ENCODE data around the gene GNG7.
"Not testable (repeated sequence)": the region's sequence is repeated elsewhere in the genome, so short reads cannot be mapped to it uniquely, and the experiment has no call there.

GNG7 gene

GRCh38 chr19:2573916-2574315, 128.6 kb downstream of the GNG7 start:
- TF ChIP-seq GLIS3 (CRISPR knock-in tag; IDR thresholded peaks at IDR 0.05) (no peak), OSR1 (CRISPR knock-in tag; IDR thresholded peaks at IDR 0.05) (no peak), POU6F1 (CRISPR knock-in tag; IDR thresholded peaks at IDR 0.05; ENCODE audit: borderline replicate concordance, low read depth) (no peak), PATZ1 (CRISPR knock-in tag; IDR thresholded peaks at IDR 0.05; ENCODE audit: borderline replicate concordance) (no peak), CSDC2 (CRISPR knock-in tag; IDR thresholded peaks at IDR 0.05) (no peak), ZFP3 (CRISPR knock-in tag; IDR thresholded peaks at IDR 0.05) (no peak), ESRRG (CRISPR knock-in tag; IDR thresholded peaks at IDR 0.05) (no peak), TOX (CRISPR knock-in tag; IDR thresholded peaks at IDR 0.05; ENCODE audit: borderline replicate concordance) (no peak), ARNTL (CRISPR knock-in tag; IDR thresholded peaks at IDR 0.05; ENCODE audit: borderline replicate concordance, low read depth) (no peak), ZNF565 (CRISPR knock-in tag; conservative IDR thresholded peaks at IDR 0.05; ENCODE audit: low read depth) (no peak), CSRNP3 (CRISPR knock-in tag; IDR thresholded peaks at IDR 0.05) (no peak), SNAI2 (CRISPR knock-in tag; IDR thresholded peaks at IDR 0.05) (no peak), ISL1 (CRISPR knock-in tag; IDR thresholded peaks at IDR 0.05) (no peak), RARB (CRISPR knock-in tag; IDR thresholded peaks at IDR 0.05) (no peak), ZFP30 (CRISPR knock-in tag; IDR thresholded peaks at IDR 0.05) (no peak), ZNF8 (CRISPR knock-in tag; IDR thresholded peaks at IDR 0.05) (no peak)
- TF ChIP-seq, protein P1, sequence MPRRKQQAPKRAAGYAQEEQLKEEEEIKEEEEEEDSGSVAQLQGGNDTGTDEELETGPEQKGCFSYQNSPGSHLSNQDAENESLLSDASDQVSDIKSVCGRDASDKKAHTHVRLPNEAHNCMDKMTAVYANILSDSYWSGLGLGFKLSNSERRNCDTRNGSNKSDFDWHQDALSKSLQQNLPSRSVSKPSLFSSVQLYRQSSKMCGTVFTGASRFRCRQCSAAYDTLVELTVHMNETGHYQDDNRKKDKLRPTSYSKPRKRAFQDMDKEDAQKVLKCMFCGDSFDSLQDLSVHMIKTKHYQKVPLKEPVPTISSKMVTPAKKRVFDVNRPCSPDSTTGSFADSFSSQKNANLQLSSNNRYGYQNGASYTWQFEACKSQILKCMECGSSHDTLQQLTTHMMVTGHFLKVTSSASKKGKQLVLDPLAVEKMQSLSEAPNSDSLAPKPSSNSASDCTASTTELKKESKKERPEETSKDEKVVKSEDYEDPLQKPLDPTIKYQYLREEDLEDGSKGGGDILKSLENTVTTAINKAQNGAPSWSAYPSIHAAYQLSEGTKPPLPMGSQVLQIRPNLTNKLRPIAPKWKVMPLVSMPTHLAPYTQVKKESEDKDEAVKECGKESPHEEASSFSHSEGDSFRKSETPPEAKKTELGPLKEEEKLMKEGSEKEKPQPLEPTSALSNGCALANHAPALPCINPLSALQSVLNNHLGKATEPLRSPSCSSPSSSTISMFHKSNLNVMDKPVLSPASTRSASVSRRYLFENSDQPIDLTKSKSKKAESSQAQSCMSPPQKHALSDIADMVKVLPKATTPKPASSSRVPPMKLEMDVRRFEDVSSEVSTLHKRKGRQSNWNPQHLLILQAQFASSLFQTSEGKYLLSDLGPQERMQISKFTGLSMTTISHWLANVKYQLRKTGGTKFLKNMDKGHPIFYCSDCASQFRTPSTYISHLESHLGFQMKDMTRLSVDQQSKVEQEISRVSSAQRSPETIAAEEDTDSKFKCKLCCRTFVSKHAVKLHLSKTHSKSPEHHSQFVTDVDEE (CRISPR knock-in tag; IDR thresholded peaks at IDR 0.05) = no peak
- no peak for ATAC-seq

GRCh38 chr19:2572152-2572551, 130.3 kb downstream of the GNG7 start:
- ATAC-seq = not testable (repeated sequence)

DNA sequence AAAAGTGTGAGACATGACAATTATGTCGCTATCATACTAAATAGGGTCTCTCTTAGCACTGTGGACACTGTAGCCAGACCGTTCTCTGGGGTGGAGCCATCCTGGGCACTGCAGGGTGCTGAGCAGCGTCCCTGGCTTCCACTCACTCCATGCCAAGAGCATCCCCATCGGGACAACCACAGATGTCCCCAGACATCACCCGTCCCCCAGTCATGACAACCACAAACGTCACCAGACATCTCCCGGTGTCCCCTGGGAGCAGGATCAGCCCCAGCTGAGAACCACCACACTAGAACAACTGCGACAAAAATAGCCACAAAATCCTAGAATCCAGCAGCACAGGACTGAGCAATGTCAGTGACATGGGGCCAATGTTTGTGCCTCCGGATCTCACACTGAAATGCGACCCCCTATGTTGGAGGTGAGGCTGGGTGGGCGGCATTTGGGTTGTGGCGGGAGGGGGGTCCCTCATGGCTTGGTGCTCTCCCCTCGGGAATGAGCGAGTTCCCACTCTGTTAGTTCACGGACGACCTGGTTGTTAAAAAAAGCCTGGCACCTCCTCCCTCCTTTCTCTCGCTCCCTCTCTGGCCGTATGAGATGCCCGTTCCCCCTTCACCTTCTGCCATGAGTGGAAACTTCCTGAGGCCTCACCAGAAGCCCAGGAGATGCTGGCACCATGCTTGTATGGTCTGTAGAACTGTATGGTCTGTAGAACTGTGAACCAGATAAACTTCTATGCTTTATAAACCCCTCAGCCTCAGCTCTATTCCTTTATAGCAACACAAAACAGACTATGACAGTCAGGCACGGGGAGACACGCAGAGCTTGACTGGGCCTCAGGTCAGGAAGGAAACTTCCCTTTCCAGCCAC, 132.7 kb downstream of the GNG7 start:
- no peak for ATAC-seq
- TF ChIP-seq TCF4 (CRISPR knock-in tag; IDR thresholded peaks at IDR 0.05; ENCODE audit: borderline replicate concordance) (no peak), ARNTL (CRISPR knock-in tag; IDR thresholded peaks at IDR 0.05; ENCODE audit: borderline replicate concordance, low read depth) (no peak), ISL1 (CRISPR knock-in tag; IDR thresholded peaks at IDR 0.05) (no peak), ZNF70 (CRISPR knock-in tag; IDR thresholded peaks at IDR 0.05) (no peak)
- TF ChIP-seq, protein P2, sequence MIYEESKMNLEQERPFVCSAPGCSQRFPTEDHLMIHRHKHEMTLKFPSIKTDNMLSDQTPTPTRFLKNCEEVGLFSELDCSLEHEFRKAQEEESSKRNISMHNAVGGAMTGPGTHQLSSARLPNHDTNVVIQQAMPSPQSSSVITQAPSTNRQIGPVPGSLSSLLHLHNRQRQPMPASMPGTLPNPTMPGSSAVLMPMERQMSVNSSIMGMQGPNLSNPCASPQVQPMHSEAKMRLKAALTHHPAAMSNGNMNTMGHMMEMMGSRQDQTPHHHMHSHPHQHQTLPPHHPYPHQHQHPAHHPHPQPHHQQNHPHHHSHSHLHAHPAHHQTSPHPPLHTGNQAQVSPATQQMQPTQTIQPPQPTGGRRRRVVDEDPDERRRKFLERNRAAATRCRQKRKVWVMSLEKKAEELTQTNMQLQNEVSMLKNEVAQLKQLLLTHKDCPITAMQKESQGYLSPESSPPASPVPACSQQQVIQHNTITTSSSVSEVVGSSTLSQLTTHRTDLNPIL (CRISPR knock-in tag; IDR thresholded peaks at IDR 0.05; ENCODE audit: low read depth) = no peak
